GM21381 (cell line): ENCODE data around the gene B4GAT1.
"Not testable (repeated sequence)": the region's sequence is repeated elsewhere in the genome, so short reads cannot be mapped to it uniquely, and the experiment has no call there.

Experiments
- ATAC-seq: cut with Tn5 transposase; IDR thresholded peaks from one replicate; pipeline ENCODE4 v1.9.1; 2021; ENCODE audit warnings: mild to moderate bottlenecking, moderate library complexity; ENCODE audit not compliant: unreplicated experiment

B4GAT1 gene

GRCh38 chr11:66311965-66312548, 35.4 kb downstream of the B4GAT1 start:
- peak; percentile 74 for ATAC-seq

GRCh38 chr11:66311470-66311964, 35.9 kb downstream of the B4GAT1 start:
- no peak for ATAC-seq

GRCh38 chr11:66310803-66311440, 36.5 kb downstream of the B4GAT1 start:
- not testable (repeated sequence) for ATAC-seq

GRCh38 chr11:66310324-66310723, 37.1 kb downstream of the B4GAT1 start:
- ATAC-seq: no peak

- ATAC-seq: no peak
Measured at GRCh38 chr11:66309475-66309874, 38.0 kb downstream of the B4GAT1 start.

- no peak for ATAC-seq
Measured at GRCh38 chr11:66302656-66303055, 44.8 kb downstream of the B4GAT1 start.

- no peak for ATAC-seq
Measured at GRCh38 chr11:66299186-66299585, 48.2 kb downstream of the B4GAT1 start.

- ATAC-seq: no peak
Measured at GRCh38 chr11:66297610-66298009, 49.8 kb downstream of the B4GAT1 start.
